Measurements from ENCODE around the gene DNASE1L3. TPM values are rescaled to one million over a fixed set of nuclear protein-coding genes. Genes with fewer than 3 reads are reported as not detected.
A peak's percentile ranks its signal among the peaks of the same experiment; 100 is the strongest.

The DNASE1L3 gene
- total RNA-seq, 1 donor from 2014 or later = 1.0 TPM

DNA sequence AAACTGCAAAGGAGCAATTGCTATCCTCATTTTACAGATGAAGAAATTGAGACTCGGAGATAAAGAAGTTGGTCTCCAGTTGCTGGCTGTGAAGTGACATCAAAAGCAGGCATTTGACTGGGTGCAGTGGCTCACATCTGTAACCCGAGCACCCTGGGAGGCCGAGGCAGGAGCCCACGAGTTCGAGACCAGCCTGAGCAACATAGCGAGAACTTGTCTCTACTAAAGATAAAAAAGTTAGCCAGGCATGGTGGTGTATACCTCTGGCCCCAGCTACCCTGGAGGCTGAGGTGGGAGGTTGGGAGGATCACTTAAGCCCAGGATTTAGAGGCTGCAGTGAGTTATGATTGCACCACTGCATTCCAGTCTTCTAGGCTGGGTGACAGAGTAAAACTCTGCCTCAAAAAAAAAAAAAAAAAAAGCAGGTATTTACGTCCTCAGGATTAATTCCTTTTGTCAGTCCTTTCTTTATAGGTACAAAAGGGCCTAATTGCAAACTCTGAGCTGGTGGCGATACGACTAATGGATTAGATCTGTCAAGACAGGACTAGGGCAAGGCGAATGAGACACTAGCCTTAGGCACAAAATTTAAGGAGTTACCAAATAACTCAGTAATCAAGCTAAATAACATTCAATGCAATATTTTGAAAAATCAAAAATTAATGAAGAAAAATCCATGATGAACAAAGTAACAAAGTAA is 5.9 kb upstream of the DNASE1L3 start:
- H3K36me3 ChIP-seq (ENCODE audit: control insufficient read depth in 3 of 3, insufficient read depth in 3 of 3, low read length in 3 of 3) = no peaks in the 10 kb centered on the region
- no peaks in the 10 kb centered on the region for H3K27me3 ChIP-seq (ENCODE audit: control insufficient read depth in 3 of 3, insufficient read depth in 3 of 3, low read length in 3 of 3)
- no peaks in the 10 kb centered on the region for H3K9me3 ChIP-seq (ENCODE audit: control insufficient read depth in 3 of 3, low read length in 3 of 3)
- H3K4me3 ChIP-seq (ENCODE audit: low read length in 3 of 3) = no peak overlapping the region
- H3K9ac ChIP-seq (ENCODE audit: low read depth in 1 of 3, low read length in 3 of 3) = no peak overlapping the region
- peaks cover 11 to 14% (median 11%) of the 10 kb centered on the region in 3 donors for H3K4me1 ChIP-seq (ENCODE audit: control insufficient read depth in 3 of 3, insufficient read depth in 3 of 3, low read length in 3 of 3)
- H3K27ac ChIP-seq (ENCODE audit: low read depth, low read length) = no peak overlapping the region

DNA sequence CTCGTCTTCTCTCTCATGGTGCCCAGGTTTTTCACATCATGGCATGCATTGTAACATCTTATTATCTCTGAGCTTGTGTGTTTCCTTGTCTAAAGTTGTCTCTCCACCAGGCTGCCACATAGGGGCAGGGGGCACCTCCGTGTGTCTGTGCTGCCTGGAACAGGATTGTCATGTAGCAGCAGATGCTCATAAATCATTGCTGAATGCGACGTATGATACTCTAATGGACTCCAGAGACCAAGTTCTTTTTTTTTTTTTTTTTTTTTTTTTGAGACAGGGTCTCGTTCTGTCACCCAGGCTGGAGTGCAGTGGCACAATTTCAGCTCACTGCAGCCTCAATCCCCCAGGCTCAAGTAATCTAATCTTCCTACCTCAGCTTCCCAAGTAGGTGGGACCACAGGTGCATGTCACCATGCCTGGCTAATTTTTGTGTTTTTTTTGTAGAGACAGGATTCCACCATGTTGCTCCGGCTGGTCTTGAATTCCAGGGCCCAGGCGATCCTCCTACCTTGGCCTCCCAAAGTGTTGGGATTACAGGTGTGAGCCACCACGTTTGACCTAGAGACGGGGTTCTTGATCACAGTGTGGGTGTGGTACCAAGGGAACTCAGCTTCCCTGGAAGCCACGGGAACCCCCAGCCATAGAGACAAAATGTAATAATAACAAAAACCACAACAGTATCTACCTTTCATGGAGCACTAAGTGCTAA is 4.7 kb upstream of the DNASE1L3 start:
- Histone ChIP-seq H3K27ac (ENCODE audit: low read depth, low read length) (no peak overlapping the region), H3K9ac (ENCODE audit: low read depth in 1 of 3, low read length in 3 of 3) (no peak overlapping the region), H3K36me3 (ENCODE audit: control insufficient read depth in 3 of 3, insufficient read depth in 3 of 3, low read length in 3 of 3) (no peaks in the 10 kb centered on the region), H3K9me3 (ENCODE audit: control insufficient read depth in 3 of 3, low read length in 3 of 3) (no peaks in the 10 kb centered on the region), H3K4me3 (ENCODE audit: low read length in 3 of 3) (no peak overlapping the region), H3K4me1 (ENCODE audit: control insufficient read depth in 3 of 3, insufficient read depth in 3 of 3, low read length in 3 of 3) (peaks cover 11 to 14% (median 11%) of the 10 kb centered on the region in 3 donors), H3K27me3 (ENCODE audit: control insufficient read depth in 3 of 3, insufficient read depth in 3 of 3, low read length in 3 of 3) (no peaks in the 10 kb centered on the region)

DNA sequence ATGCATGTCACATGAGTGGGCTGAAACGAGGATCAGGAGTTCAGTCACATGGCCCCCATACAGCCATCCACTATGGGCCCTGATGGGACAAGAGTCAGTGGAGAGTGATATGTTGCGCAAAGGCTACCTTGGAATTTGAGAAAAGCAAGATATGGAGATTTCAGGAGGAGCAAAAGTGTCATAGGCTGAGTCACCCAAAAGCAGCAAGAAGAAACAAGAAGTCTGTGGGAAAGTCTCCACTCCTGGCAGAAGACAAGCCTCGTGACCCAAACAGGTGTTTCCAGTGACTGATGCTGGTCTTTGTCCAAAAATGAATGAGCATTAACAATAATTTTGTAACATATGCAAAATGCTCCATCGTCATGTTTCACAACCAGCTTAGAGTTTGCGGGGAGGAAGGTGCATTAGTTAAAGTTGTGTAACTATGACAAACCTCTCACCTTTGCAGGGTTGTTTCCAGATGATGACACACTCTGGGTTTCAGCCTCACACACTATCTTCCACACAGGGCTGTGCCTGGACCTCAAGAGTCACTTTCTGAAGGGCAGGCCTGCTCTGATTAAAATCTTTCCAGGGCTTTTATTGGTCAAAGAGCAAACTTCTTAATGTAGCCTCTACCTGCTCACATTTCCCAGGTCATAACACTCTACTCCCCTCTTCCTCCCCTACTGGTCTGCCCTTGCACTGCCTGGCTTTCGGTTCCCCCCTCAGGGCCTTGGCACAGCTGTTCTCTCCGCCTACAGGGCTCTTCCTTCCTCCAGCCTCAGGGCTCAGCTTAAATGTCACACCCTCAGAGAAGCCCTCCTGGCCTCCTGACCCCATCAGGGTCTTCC is 3.9 kb upstream of the DNASE1L3 start:
- H3K27ac ChIP-seq (ENCODE audit: low read depth, low read length) = no peak overlapping the region
- no peaks in the 10 kb centered on the region for H3K27me3 ChIP-seq (ENCODE audit: control insufficient read depth in 3 of 3, insufficient read depth in 3 of 3, low read length in 3 of 3)
- no peak overlapping the region for H3K9ac ChIP-seq (ENCODE audit: low read depth in 1 of 3, low read length in 3 of 3)
- H3K4me1 ChIP-seq (ENCODE audit: control insufficient read depth in 3 of 3, insufficient read depth in 3 of 3, low read length in 3 of 3) = peaks cover 11 to 14% (median 11%) of the 10 kb centered on the region in 3 donors
- H3K36me3 ChIP-seq (ENCODE audit: control insufficient read depth in 3 of 3, insufficient read depth in 3 of 3, low read length in 3 of 3) = no peaks in the 10 kb centered on the region
- H3K4me3 ChIP-seq (ENCODE audit: low read length in 3 of 3) = no peak overlapping the region
- H3K9me3 ChIP-seq (ENCODE audit: control insufficient read depth in 3 of 3, low read length in 3 of 3) = no peaks in the 10 kb centered on the region

DNA sequence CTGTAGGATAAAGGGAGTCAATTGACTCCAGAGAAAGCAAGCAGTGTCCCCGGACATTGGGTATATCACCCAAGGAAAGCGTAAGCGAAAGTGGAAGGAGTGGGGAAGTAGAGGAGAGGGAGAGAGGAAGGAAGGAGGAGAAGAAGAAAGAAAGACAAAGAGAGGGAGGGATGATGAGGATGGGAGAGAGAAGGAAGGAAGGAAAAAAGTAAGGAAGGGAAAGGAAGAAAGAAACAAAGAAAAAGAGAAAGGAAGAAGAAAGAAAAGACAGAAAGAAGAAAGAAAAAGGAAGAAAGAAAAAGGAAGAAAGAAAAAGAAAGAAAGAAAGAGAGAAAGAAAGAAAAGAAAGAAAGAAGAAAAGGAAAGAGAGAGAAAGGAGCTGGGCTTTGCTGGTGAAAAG is 839 bp downstream of the DNASE1L3 start:
- peaks cover 2 to 7% (median 4%) of the 10 kb centered on the region in 3 donors for H3K4me1 ChIP-seq (ENCODE audit: control insufficient read depth in 3 of 3, insufficient read depth in 3 of 3, low read length in 3 of 3)
- no peak overlapping the region for H3K27ac ChIP-seq (ENCODE audit: low read depth, low read length)
- H3K9ac ChIP-seq (ENCODE audit: low read depth in 1 of 3, low read length in 3 of 3) = no peak overlapping the region
- no peaks in the 10 kb centered on the region for H3K36me3 ChIP-seq (ENCODE audit: control insufficient read depth in 3 of 3, insufficient read depth in 3 of 3, low read length in 3 of 3)
- peaks cover 0 to 5% (median 2%) of the 10 kb centered on the region in 3 donors for H3K27me3 ChIP-seq (ENCODE audit: control insufficient read depth in 3 of 3, insufficient read depth in 3 of 3, low read length in 3 of 3)
- no peaks in the 10 kb centered on the region for H3K9me3 ChIP-seq (ENCODE audit: control insufficient read depth in 3 of 3, low read length in 3 of 3)
- no peak overlapping the region for H3K4me3 ChIP-seq (ENCODE audit: low read length in 3 of 3)

DNA sequence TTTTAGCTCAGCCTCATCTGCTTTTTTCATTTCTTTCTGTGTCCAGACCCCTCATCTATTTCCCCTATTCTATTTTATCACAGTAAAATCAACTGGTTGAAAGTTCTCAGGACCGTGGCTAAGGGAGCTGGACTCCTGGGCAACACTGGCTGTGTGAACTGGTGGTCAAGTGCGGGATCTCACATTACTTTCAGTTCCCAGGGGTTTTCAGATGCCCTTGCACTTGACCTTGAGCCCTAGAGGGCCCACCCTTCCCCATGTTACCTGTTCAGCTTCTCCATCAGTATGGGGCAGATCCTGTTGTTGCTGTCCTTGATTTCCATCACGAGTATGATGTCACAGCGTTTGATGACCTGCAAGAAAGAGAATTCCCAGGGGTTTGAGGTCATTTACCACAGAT is 2.8 kb downstream of the DNASE1L3 start:
- H3K9me3 ChIP-seq (ENCODE audit: control insufficient read depth in 3 of 3, low read length in 3 of 3) = no peaks in the 10 kb centered on the region
- no peak overlapping the region for H3K9ac ChIP-seq (ENCODE audit: low read depth in 1 of 3, low read length in 3 of 3)
- H3K27me3 ChIP-seq (ENCODE audit: control insufficient read depth in 3 of 3, insufficient read depth in 3 of 3, low read length in 3 of 3) = peaks cover 0 to 6% (median 2%) of the 10 kb centered on the region in 3 donors
- no peak overlapping the region for H3K4me3 ChIP-seq (ENCODE audit: low read length in 3 of 3)
- no peak overlapping the region for H3K27ac ChIP-seq (ENCODE audit: low read depth, low read length)
- H3K4me1 ChIP-seq (ENCODE audit: control insufficient read depth in 3 of 3, insufficient read depth in 3 of 3, low read length in 3 of 3) = no peaks in the 10 kb centered on the region
- no peaks in the 10 kb centered on the region for H3K36me3 ChIP-seq (ENCODE audit: control insufficient read depth in 3 of 3, insufficient read depth in 3 of 3, low read length in 3 of 3)

DNA sequence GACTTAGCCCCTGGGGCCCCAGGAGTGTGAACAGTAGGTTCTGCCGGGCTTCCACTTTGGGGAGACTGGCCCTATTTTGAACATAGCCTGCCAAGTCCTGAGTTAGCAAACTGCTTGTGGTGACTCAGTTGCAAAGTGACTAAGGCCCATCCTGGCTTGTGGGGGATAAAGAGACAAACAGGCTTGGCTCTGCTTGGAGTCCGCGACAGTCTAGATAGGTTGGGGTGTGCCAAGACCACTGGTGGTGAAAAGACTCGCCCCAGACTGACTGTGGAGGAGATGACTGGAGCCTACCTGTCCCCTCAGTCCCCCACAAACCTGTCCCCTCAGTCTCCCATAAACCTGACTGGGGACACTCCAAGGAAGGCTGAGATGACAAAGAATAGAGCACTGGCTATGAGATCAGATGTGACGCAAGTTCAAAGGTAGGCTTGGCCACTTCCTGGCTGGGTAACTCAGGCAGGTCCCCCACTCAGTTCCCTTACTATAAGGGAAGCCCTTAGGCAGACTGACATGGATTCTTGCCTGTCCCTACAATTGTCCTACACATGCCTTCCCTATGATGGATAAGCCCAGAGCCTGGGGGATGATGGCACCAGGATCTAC is 4.3 kb downstream of the DNASE1L3 start:
- Histone ChIP-seq H3K4me1 (ENCODE audit: control insufficient read depth in 3 of 3, insufficient read depth in 3 of 3, low read length in 3 of 3) (no peaks in the 10 kb centered on the region), H3K27me3 (ENCODE audit: control insufficient read depth in 3 of 3, insufficient read depth in 3 of 3, low read length in 3 of 3) (peaks cover 0 to 8% (median 2%) of the 10 kb centered on the region in 3 donors), H3K27ac (ENCODE audit: low read depth, low read length) (no peak overlapping the region), H3K9ac (ENCODE audit: low read depth in 1 of 3, low read length in 3 of 3) (peak overlapping the region in 1 of 3 donors; percentile 10), H3K4me3 (ENCODE audit: low read length in 3 of 3) (no peak overlapping the region), H3K36me3 (ENCODE audit: control insufficient read depth in 3 of 3, insufficient read depth in 3 of 3, low read length in 3 of 3) (no peaks in the 10 kb centered on the region), H3K9me3 (ENCODE audit: control insufficient read depth in 3 of 3, low read length in 3 of 3) (no peaks in the 10 kb centered on the region)

DNA sequence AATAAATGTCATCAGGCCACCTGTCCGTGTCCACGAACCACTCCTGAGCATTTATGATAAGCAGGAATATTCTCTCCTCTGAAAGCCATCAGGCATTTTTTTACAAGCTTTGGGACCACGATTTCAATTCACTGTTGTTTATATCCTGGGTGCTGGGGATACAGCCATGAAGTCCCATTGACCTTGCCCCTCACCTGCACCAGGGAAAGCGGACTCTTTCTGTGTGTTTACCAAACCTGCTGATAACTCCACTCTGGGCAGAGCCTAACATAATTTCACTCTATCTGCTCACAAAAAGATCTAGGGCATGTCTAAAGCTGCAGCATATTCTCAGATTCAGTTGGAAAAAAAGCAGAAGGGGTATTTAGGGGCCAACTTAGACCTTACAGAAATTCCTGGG is 4.8 kb downstream of the DNASE1L3 start:
- no peaks in the 10 kb centered on the region for H3K9me3 ChIP-seq (ENCODE audit: control insufficient read depth in 3 of 3, low read length in 3 of 3)
- H3K27ac ChIP-seq (ENCODE audit: low read depth, low read length) = no peak overlapping the region
- H3K4me1 ChIP-seq (ENCODE audit: control insufficient read depth in 3 of 3, insufficient read depth in 3 of 3, low read length in 3 of 3) = peaks cover 0 to under 1% (median 0%) of the 10 kb centered on the region in 3 donors
- H3K4me3 ChIP-seq (ENCODE audit: low read length in 3 of 3) = no peak overlapping the region
- peak overlapping the region in 1 of 3 donors; percentile 10 for H3K9ac ChIP-seq (ENCODE audit: low read depth in 1 of 3, low read length in 3 of 3)
- H3K36me3 ChIP-seq (ENCODE audit: control insufficient read depth in 3 of 3, insufficient read depth in 3 of 3, low read length in 3 of 3) = no peaks in the 10 kb centered on the region
- peaks cover 0 to 8% (median 2%) of the 10 kb centered on the region in 3 donors for H3K27me3 ChIP-seq (ENCODE audit: control insufficient read depth in 3 of 3, insufficient read depth in 3 of 3, low read length in 3 of 3)

DNA sequence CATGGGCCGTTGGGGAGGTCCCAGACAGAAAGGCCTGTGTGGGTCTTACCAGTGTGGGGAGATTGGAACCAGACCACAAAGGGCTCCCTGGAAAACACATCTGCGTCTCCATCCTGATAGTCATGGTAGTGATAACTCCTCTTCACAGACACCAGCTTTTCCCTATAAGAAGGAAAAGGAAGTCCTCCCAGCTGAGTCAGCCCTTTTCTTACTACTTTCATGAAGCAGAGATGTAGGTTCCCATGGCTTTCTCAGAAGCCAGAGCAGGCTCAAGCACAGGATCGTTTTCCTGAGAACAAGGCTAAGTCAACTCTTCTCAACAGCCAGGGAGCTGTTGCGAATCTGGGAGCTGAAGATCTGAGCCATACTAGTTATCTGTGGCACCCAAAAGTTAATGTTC is 6.1 kb downstream of the DNASE1L3 start:
- no peak overlapping the region for H3K27ac ChIP-seq (ENCODE audit: low read depth, low read length)
- H3K27me3 ChIP-seq (ENCODE audit: control insufficient read depth in 3 of 3, insufficient read depth in 3 of 3, low read length in 3 of 3) = peaks cover 0 to 8% (median 2%) of the 10 kb centered on the region in 3 donors
- no peaks in the 10 kb centered on the region for H3K9me3 ChIP-seq (ENCODE audit: control insufficient read depth in 3 of 3, low read length in 3 of 3)
- peaks cover 0 to 5% (median 5%) of the 10 kb centered on the region in 3 donors for H3K4me1 ChIP-seq (ENCODE audit: control insufficient read depth in 3 of 3, insufficient read depth in 3 of 3, low read length in 3 of 3)
- H3K4me3 ChIP-seq (ENCODE audit: low read length in 3 of 3) = no peak overlapping the region
- no peak overlapping the region for H3K9ac ChIP-seq (ENCODE audit: low read depth in 1 of 3, low read length in 3 of 3)
- H3K36me3 ChIP-seq (ENCODE audit: control insufficient read depth in 3 of 3, insufficient read depth in 3 of 3, low read length in 3 of 3) = no peaks in the 10 kb centered on the region

DNA sequence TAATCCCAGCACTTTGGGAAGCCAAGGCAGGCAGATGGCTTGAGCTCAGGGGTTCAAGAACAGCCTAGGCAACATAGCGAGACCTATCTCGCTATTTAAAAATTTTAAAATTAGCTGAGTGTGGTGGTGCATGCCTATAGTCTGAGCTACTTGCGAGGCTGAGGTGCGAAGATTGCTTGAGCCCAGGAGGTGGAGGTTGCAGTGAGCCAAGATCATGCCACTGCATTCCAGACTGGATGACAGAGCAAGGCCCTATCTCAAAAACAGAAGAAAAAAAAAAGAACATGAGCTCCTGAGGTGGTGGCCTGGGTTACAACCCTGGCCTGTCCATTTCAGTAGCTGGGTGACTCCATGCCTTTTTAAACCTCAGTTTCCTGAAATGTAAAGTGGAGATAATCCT is 7.2 kb downstream of the DNASE1L3 start:
- Histone ChIP-seq H3K27me3 (ENCODE audit: control insufficient read depth in 3 of 3, insufficient read depth in 3 of 3, low read length in 3 of 3) (peaks cover 0 to 3% (median 0%) of the 10 kb centered on the region in 3 donors), H3K27ac (ENCODE audit: low read depth, low read length) (no peak overlapping the region), H3K9ac (ENCODE audit: low read depth in 1 of 3, low read length in 3 of 3) (no peak overlapping the region), H3K9me3 (ENCODE audit: control insufficient read depth in 3 of 3, low read length in 3 of 3) (no peaks in the 10 kb centered on the region), H3K36me3 (ENCODE audit: control insufficient read depth in 3 of 3, insufficient read depth in 3 of 3, low read length in 3 of 3) (no peaks in the 10 kb centered on the region), H3K4me3 (ENCODE audit: low read length in 3 of 3) (no peak overlapping the region), H3K4me1 (ENCODE audit: control insufficient read depth in 3 of 3, insufficient read depth in 3 of 3, low read length in 3 of 3) (peaks cover 0 to 5% (median 5%) of the 10 kb centered on the region in 3 donors)
